ENCODE data around the gene SPATC1L. TPM values are rescaled to one million over a fixed set of nuclear protein-coding genes. Genes with fewer than 3 reads are reported as not detected.

SPATC1L gene
- polyA plus RNA-seq, 2 of the 4 experiments (the other 2 are of a cell fraction), result 0.14 TPM; not detected in 1

DNA sequence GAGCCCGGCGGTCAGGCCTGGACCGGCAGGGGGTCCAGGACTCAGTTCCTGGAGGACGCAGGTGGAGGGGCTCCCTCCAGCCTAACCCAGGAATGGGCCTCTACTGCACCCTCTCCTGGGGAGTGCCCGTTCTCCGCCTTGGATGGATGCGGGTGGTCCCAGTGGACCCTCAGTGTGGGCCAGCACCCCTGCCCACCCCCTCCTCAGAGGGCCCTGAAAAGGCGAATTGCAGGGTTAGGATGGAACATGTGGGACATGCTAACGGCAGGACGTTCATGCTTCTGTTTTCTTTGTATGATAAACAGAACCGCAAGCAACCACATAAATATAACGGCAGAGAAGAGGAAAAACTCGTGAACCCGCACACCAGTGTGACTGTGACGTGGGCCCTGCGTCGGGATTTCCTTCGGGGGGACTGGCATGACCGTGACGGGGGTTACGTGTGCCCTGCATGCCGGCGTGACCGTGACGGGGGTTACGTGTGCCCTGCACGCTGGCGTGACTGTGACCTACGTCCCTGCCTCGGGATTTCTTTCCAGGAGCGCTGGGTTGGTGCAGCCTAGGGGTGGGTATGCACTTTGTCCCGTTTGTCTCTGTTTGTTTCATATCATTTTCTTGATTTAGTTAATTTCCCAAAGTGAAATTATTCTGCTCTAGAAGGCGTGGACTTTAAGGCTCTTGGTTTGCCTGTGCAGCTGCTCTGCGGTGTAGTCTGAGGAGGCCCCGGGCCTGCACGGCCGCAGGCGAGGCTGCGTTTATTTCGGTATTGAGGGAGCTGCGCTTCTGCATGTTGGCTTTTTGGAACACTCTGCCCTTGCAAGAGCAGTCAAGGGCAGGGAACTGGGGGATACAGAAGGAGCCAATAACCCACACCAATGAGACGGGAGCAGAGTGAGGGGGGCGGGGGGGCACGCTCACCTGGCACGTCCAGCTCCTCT is 32.0 kb downstream of the SPATC1L start:
- Histone ChIP-seq H3K4me3 (no peak overlapping the region), H3K4me1 (no peaks in the 10 kb centered on the region), H3K27ac (no peak overlapping the region), H3K4me2 (no peak overlapping the region), H3K9me3 (no peaks in the 10 kb centered on the region)
- ATAC-seq (no peak), DNase-seq (ENCODE audit: low read depth in 1 of 2, low spot score in 1 of 2) (no peak), FAIRE-seq (no peak)
- 86% methylated on average over 32 of the region's 45 CpGs for WGBS (ENCODE audit: missing lambda C conversion rate)
- TF ChIP-seq ZNF302 (CRISPR knock-in tag; IDR thresholded peaks at IDR 0.05) (no peak), EHF (CRISPR knock-in tag; IDR thresholded peaks at IDR 0.05) (no peak), PHF8 (IDR thresholded peaks at IDR 0.05; ENCODE audit: borderline replicate concordance, low read depth) (no peak), MAZ (IDR thresholded peaks at IDR 0.05; ENCODE audit: borderline replicate concordance, low read depth, low read length) (no peak), KDM1A (IDR thresholded peaks at IDR 0.05; ENCODE audit: low read depth) (no peak), EHMT2 (IDR thresholded peaks at IDR 0.05; ENCODE audit: low read depth) (no peak), FOSB (CRISPR knock-in tag; IDR thresholded peaks at IDR 0.05) (no peak), MAX (IDR thresholded peaks at IDR 0.05) (no peak), NR3C1 (IDR thresholded peaks at IDR 0.05) (no peak), JUNB (IDR thresholded peaks at IDR 0.05) (no peak), USF2 (IDR thresholded peaks at IDR 0.05) (no peak), SREBF2 (IDR thresholded peaks at IDR 0.05) (no peak)
- TF ChIP-seq, protein P1, sequence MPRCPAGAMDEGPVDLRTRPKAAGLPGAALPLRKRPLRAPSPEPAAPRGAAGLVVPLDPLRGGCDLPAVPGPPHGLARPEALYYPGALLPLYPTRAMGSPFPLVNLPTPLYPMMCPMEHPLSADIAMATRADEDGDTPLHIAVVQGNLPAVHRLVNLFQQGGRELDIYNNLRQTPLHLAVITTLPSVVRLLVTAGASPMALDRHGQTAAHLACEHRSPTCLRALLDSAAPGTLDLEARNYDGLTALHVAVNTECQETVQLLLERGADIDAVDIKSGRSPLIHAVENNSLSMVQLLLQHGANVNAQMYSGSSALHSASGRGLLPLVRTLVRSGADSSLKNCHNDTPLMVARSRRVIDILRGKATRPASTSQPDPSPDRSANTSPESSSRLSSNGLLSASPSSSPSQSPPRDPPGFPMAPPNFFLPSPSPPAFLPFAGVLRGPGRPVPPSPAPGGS (IDR thresholded peaks at IDR 0.05), result no peak
- ChIA-PET CTCF (interaction anchor here (0.7 to 5.2 kb wide), 12 partner anchors 9 to 182 kb away, joined by 3 to 34 read pairs (median 4); a partner anchor contains a TSS), POLR2A (no interaction called here)

DNA sequence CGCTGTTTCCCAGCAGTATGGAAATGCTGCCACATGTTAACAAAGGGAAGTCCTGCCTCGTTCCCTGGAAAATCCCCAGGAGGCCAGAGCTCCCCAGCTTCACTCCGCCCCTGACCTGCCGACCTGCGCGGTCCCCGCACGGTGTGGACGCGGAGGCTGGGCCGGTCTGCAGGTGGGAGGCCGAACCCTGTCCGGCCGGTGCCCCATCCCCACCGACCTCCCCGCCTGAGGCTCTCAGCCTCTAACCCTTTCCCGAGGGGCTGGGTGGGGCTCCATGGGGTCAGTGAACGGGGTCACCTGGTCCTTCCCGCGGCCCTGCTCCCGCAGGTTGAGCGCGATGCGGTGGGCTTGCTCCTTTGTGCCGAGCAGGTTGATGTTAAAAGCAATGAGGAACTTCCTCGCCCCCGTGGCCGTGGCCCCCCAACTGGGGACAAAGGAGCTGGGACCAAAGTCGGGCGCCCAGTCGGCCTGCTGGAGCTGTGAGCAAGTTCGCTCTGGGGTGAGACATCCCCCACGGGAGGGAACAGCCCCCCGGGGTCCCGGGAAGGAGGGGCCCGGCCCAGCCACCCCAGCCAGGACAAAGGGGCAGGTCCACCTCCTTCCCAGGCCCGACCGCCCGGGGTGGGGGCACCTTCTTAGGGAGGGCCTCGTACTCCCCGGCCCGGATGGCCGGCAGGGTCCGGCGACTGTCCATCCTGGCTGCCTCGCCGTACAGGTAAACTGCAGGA is 32.8 kb downstream of the SPATC1L start:
- TF ChIP-seq KDM5A (IDR thresholded peaks at IDR 0.05), result no peak
- TF ChIP-seq MAFK (IDR thresholded peaks at IDR 0.05; ENCODE audit: partially characterized antibody), result no peak
- TF ChIP-seq, protein P1 (IDR thresholded peaks at IDR 0.05), result no peak
- TF ChIP-seq, protein P2, sequence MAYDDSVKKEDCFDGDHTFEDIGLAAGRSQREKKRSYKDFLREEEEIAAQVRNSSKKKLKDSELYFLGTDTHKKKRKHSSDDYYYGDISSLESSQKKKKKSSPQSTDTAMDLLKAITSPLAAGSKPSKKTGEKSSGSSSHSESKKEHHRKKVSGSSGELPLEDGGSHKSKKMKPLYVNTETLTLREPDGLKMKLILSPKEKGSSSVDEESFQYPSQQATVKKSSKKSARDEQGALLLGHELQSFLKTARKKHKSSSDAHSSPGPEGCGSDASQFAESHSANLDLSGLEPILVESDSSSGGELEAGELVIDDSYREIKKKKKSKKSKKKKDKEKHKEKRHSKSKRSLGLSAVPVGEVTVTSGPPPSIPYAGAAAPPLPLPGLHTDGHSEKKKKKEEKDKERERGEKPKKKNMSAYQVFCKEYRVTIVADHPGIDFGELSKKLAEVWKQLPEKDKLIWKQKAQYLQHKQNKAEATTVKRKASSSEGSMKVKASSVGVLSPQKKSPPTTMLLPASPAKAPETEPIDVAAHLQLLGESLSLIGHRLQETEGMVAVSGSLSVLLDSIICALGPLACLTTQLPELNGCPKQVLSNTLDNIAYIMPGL (CRISPR knock-in tag; IDR thresholded peaks at IDR 0.05; ENCODE audit: borderline replicate concordance), result no peak
- Histone ChIP-seq H3K27ac (no peak overlapping the region), H3K4me1 (no peaks in the 10 kb centered on the region), H3K4me3 (no peak overlapping the region), H3K4me2 (no peak overlapping the region), H3K9me3 (no peaks in the 10 kb centered on the region)
- DNase-seq (ENCODE audit: low read depth in 1 of 2, low spot score in 1 of 2) (no peak), FAIRE-seq (no peak), ATAC-seq (no peak)
- ChIA-PET CTCF (interaction anchor here (5.2 kb wide), 1 partner anchor 8 kb away, joined by 34 read pairs; no protein-coding TSS in a partner anchor), POLR2A (no interaction called here)
- WGBS (ENCODE audit: missing lambda C conversion rate), result 85% methylated on average over 18 of the region's 47 CpGs
